Neuronal stem cell (in vitro differentiated cells): ENCODE measurements around the gene PAX2.

Experiments used
- DNase-seq: peaks from one replicate; pipeline ENCODE4 v3.0.0-alpha.2; 2013; ENCODE audit warnings: low spot score
- H2AFZ ChIP-seq: one replicate; pipeline ENCODE4 v1.6.1; 2013; ENCODE audit warnings: mild to moderate bottlenecking, low read length, inconsistent platforms
- H2AK5ac ChIP-seq: 2 replicates; pipeline ENCODE4 v1.6.1; 2013; ENCODE audit warnings: low read depth, mild to moderate bottlenecking, inconsistent platforms, low read length, moderate library complexity, mixed read lengths
- H2BK120ac ChIP-seq: 2 replicates; pipeline ENCODE4 v1.6.1; 2013; ENCODE audit warnings: low read depth, mild to moderate bottlenecking, inconsistent platforms, low read length, moderate library complexity, mixed read lengths
- H2BK12ac ChIP-seq: one replicate; pipeline ENCODE4 v1.6.1; 2013; ENCODE audit warnings: low read length, inconsistent platforms
- H2BK15ac ChIP-seq: 2 replicates; pipeline ENCODE4 v1.6.1; 2013; ENCODE audit warnings: mild to moderate bottlenecking, low read length, inconsistent platforms, mixed read lengths
- H2BK5ac ChIP-seq: one replicate; pipeline ENCODE4 v1.6.1; 2013; ENCODE audit warnings: inconsistent platforms, mild to moderate bottlenecking, low read length, moderate library complexity
- H3K14ac ChIP-seq: one replicate; pipeline ENCODE4 v1.6.1; 2013; ENCODE audit warnings: low read length, inconsistent platforms
- H3K18ac ChIP-seq: 2 replicates; pipeline ENCODE4 v1.6.1; 2013; ENCODE audit warnings: low read length, inconsistent platforms
- H3K23ac ChIP-seq: 2 replicates; pipeline ENCODE4 v1.6.1; 2013; ENCODE audit warnings: low read depth, mild to moderate bottlenecking, mixed read lengths, low read length, inconsistent platforms; ENCODE audit not compliant: poor library complexity
- H3K27ac ChIP-seq: replicated peaks from 3 replicates; pipeline ENCODE4 v1.5.1; 2013; ENCODE audit warnings: low read length, inconsistent platforms
- H3K27me3 ChIP-seq, 3 experiments: 2 replicates each; pipeline ENCODE4 v1.6.1; 2013; ENCODE audit warnings: low read length in 3 of 3, mild to moderate bottlenecking in 2 of 3, inconsistent platforms in 1 of 3, low read depth in 1 of 3, mixed read lengths in 1 of 3, moderate library complexity in 1 of 3; ENCODE audit not compliant: control insufficient read depth in 3 of 3, insufficient read depth in 3 of 3
- H3K36me3 ChIP-seq, 2 donors: replicated peaks in 1 of 2; 2 replicates each; pipeline ENCODE4 v1.6.1; 2013; ENCODE audit warnings: low read length in 2 of 2; ENCODE audit not compliant: control insufficient read depth in 2 of 2, insufficient read depth in 2 of 2
- H3K4ac ChIP-seq: 2 replicates; pipeline ENCODE4 v1.6.1; 2013; ENCODE audit warnings: inconsistent platforms, mild to moderate bottlenecking, low read length, moderate library complexity
- H3K4me1 ChIP-seq, 2 donors: 1 replicate in 1 of 2; 2 replicates in 1 of 2; pipeline ENCODE4 v1.6.1; 2013; ENCODE audit warnings: low read length in 2 of 2, low read depth in 1 of 2; ENCODE audit not compliant: control insufficient read depth in 2 of 2, insufficient read depth in 1 of 2
- H3K4me2 ChIP-seq: one replicate; pipeline ENCODE4 v1.6.1; 2013; ENCODE audit warnings: mild to moderate bottlenecking, low read length, inconsistent platforms; ENCODE audit not compliant: insufficient read depth, poor library complexity, severe bottlenecking
- H3K4me3 ChIP-seq, 2 donors: 2 replicates each; pipeline ENCODE4 v1.5.1; 2013; ENCODE audit warnings: low read length in 2 of 2, mild to moderate bottlenecking in 2 of 2, inconsistent platforms in 1 of 2, moderate library complexity in 1 of 2
- H3K79me1 ChIP-seq: one replicate; pipeline ENCODE4 v1.6.1; 2013; ENCODE audit warnings: low read depth, mild to moderate bottlenecking, inconsistent platforms, low read length, moderate library complexity
- H3K9ac ChIP-seq: one replicate; pipeline ENCODE4 v1.6.1; 2013; ENCODE audit warnings: mild to moderate bottlenecking, low read depth, low read length, inconsistent platforms; ENCODE audit not compliant: poor library complexity
- H3K9me3 ChIP-seq, 2 donors: replicated peaks in 1 of 2; 2 replicates each; pipeline versions ENCODE3 to v1.6.1; 2013; ENCODE audit warnings: low read length in 2 of 2, mild to moderate bottlenecking in 2 of 2, inconsistent platforms in 1 of 2, low read depth in 1 of 2, mixed read lengths in 1 of 2, moderate library complexity in 1 of 2; ENCODE audit not compliant: control insufficient read depth in 2 of 2, insufficient read depth in 1 of 2
- H4K8ac ChIP-seq: one replicate; pipeline ENCODE4 v1.6.1; 2013; ENCODE audit warnings: low read depth, mild to moderate bottlenecking, inconsistent platforms, low read length, moderate library complexity
- H4K91ac ChIP-seq: one replicate; pipeline ENCODE4 v1.6.1; 2013; ENCODE audit warnings: low read length, low read depth, mild to moderate bottlenecking, inconsistent platforms; ENCODE audit not compliant: poor library complexity
- WGBS, 2 donors: extraction: QIAGEN DNeasy Blood & Tissue Kit; methylation state at CpG; one replicate each; pipeline ENCODE4 v1.1.7; 2013; ENCODE audit warnings: missing lambda C conversion rate in 2 of 2, mixed read lengths in 1 of 2; ENCODE audit not compliant: insufficient read length in 2 of 2, insufficient replicate concordance in 1 of 2; ENCODE audit errors: extremely low coverage in 2 of 2; 5-methylcytosine and 5-hydroxymethylcytosine counted together

The PAX2 gene

GRCh38 chr10:100729862-100730724, 15.3 kb upstream of the PAX2 start:
- no CpG with 5 or more reads among the region's 68 CpGs for WGBS, 2 donors
- Histone ChIP-seq H3K79me1 (no peaks in the 10 kb centered on the region), H4K8ac (no peak overlapping the region), H3K4me2 (no peak overlapping the region), H3K27me3 (peaks cover 44 to 97% (median 96%) of the 10 kb centered on the region in 3 experiments), H3K14ac (no peak overlapping the region), H3K4me3 (no peak overlapping the region), H2BK5ac (no peak overlapping the region), H3K23ac (no peak overlapping the region), H3K9ac (no peak overlapping the region), H2BK120ac (no peak overlapping the region), H2AFZ (peak overlapping the region; percentile 59), H3K4ac (no peak overlapping the region), H3K9me3 (peaks cover 0 to 3% of the 10 kb centered on the region in 2 donors), H2BK12ac (no peak overlapping the region), H2AK5ac (no peak overlapping the region), H3K4me1 (peaks cover 0 to 4% of the 10 kb centered on the region in 2 donors), H3K18ac (no peak overlapping the region), H3K27ac (no peak overlapping the region), H3K36me3 (no peaks in the 10 kb centered on the region), H2BK15ac (no peak overlapping the region), H4K91ac (no peak overlapping the region)
- DNase-seq = no peak

GRCh38 chr10:100730725-100731406, 14.5 kb upstream of the PAX2 start:
- Histone ChIP-seq H3K79me1 (no peaks in the 10 kb centered on the region), H2AK5ac (no peak overlapping the region), H3K27ac (no peak overlapping the region), H3K9me3 (peaks cover 0 to 1% of the 10 kb centered on the region in 2 donors), H3K4ac (no peak overlapping the region), H3K4me1 (peaks cover 0 to 4% of the 10 kb centered on the region in 2 donors), H3K36me3 (no peaks in the 10 kb centered on the region), H3K4me3 (no peak overlapping the region), H3K23ac (no peak overlapping the region), H3K9ac (no peak overlapping the region), H2BK15ac (no peak overlapping the region), H4K91ac (no peak overlapping the region), H3K27me3 (peaks cover 51 to 97% (median 96%) of the 10 kb centered on the region in 3 experiments), H3K14ac (no peak overlapping the region), H4K8ac (no peak overlapping the region), H2AFZ (peak overlapping the region; percentile 59), H2BK12ac (no peak overlapping the region), H2BK120ac (no peak overlapping the region), H3K18ac (no peak overlapping the region), H3K4me2 (no peak overlapping the region), H2BK5ac (no peak overlapping the region)
- WGBS, 2 donors = no CpG with 5 or more reads among the region's 49 CpGs
- DNase-seq = no peak

GRCh38 chr10:100731407-100732240, 13.8 kb upstream of the PAX2 start:
- Histone ChIP-seq H3K27ac (no peak overlapping the region), H2AFZ (no peak overlapping the region), H3K4ac (no peak overlapping the region), H3K9ac (no peak overlapping the region), H3K79me1 (no peaks in the 10 kb centered on the region), H3K18ac (no peak overlapping the region), H3K9me3 (no peaks in the 10 kb centered on the region), H3K14ac (no peak overlapping the region), H3K4me2 (no peak overlapping the region), H2BK15ac (no peak overlapping the region), H3K4me1 (peaks cover 0 to 4% of the 10 kb centered on the region in 2 donors), H3K36me3 (no peaks in the 10 kb centered on the region), H4K91ac (no peak overlapping the region), H2AK5ac (no peak overlapping the region), H2BK12ac (no peak overlapping the region), H4K8ac (no peak overlapping the region), H3K4me3 (no peak overlapping the region), H3K27me3 (peaks cover 57 to 97% (median 96%) of the 10 kb centered on the region in 3 experiments), H3K23ac (peak overlapping the region; percentile 18), H2BK120ac (no peak overlapping the region), H2BK5ac (no peak overlapping the region)
- no peak for DNase-seq
- no CpG with 5 or more reads among the region's 24 CpGs for WGBS, 2 donors
